ENCODE measurements around the gene CD36. TPM values are rescaled to one million over a fixed set of nuclear protein-coding genes. Genes with fewer than 3 reads are reported as not detected.

CD36 gene
- total and polyA plus RNA-seq, 3 donors from 2014 or later: 5.6 to 19.8 (median 12.8) TPM

GRCh38 chr7:80724249-80724871 lies 85.9 kb downstream of the CD36 start:
- no peaks in the 10 kb centered on the region for H3K9me3 ChIP-seq
- H3K36me3 ChIP-seq (ENCODE audit: low read depth, missing control alignments): no peaks in the 10 kb centered on the region
- intact Hi-C loops (cut with DNase I; ENCODE audit: low total_unique reads): no loop called here
- H3K4me3 ChIP-seq: no peak overlapping the region
- H3K27ac ChIP-seq: no peak overlapping the region
- TF ChIP-seq CTCF (IDR thresholded peaks at IDR 0.05): no peak
- TF ChIP-seq POLR2A (IDR thresholded peaks at IDR 0.05): no peak
- WGBS, 2 donors: 64 to 65% methylated on average over 4 of the region's 4 CpGs
- H3K27me3 ChIP-seq: no peaks in the 10 kb centered on the region
- H3K4me1 ChIP-seq: peaks cover 5% of the 10 kb centered on the region
- no peak for DNase-seq

- Histone ChIP-seq H3K27me3 (no peaks in the 10 kb centered on the region), H3K4me1 (peaks cover 7% of the 10 kb centered on the region), H3K9me3 (no peaks in the 10 kb centered on the region), H3K4me3 (no peak overlapping the region), H3K27ac (no peak overlapping the region), H3K36me3 (ENCODE audit: low read depth, missing control alignments) (no peaks in the 10 kb centered on the region)
- intact Hi-C loops (cut with DNase I; ENCODE audit: low total_unique reads): no loop called here
- WGBS, 2 donors: 84 to 85% methylated on average over 4 of the region's 4 CpGs
- TF ChIP-seq CTCF (IDR thresholded peaks at IDR 0.05) (no peak), POLR2A (IDR thresholded peaks at IDR 0.05) (no peak)
- no peak for DNase-seq
These were observed 86.8 kb downstream of the CD36 start for GRCh38 chr7:80725181-80725611.

Small RNAs within 50 kb of the gene (small RNA-seq; reads per million reads assigned to genes)
- gene AC073850.1: 0 reads per million in 2 donors

Other genes with a start within 250 kb of the CD36 start
- not detected for gene GNAT3, start 126.6 kb upstream of the CD36 start, total RNA-seq
- 0.38 TPM for gene GNAT3, start 126.6 kb upstream of the CD36 start, polyA plus RNA-seq (ENCODE audit: insufficient read depth, low read depth, low replicate concordance)

All from testis (tissue), 3 donors.